ENCODE measurements around the gene SEC63. TPM values are rescaled to one million over a fixed set of nuclear protein-coding genes. Genes with fewer than 3 reads are reported as not detected.

SEC63 gene
- total RNA-seq, 4 donors from 2014 or later, result 28.1 to 42.6 (median 32.9) TPM

DNA sequence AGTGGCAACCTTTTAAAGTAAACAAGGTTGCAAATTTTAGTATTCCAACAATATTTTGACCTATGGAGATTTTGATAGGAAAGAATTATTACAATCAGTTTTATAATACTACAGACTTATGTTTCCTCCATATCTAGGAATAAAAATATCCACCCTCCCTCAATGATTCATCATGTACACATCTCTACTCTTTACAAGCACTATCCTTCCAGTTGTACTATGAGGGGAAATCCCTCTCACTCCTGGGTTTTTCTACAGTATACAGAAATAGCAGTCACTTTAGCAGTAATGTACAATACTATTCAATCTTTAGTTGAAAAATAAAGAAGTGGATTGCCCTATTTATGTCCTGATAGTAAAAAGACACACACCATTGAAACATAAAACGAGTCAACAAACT is 87.6 kb downstream of the SEC63 start:
- WGBS, 2 donors (ENCODE audit: low coverage in 1 of 2), result 74% methylated on average over 1 of the region's 1 CpG; no CpG with 5 or more reads in 1 of the 2 donors
- TF ChIP-seq CTCF (IDR thresholded peaks at IDR 0.05) (no peak), POLR2A (IDR thresholded peaks at IDR 0.05) (no peak), POLR2AphosphoS5 (IDR thresholded peaks at IDR 0.05) (no peak), EP300 (IDR thresholded peaks at IDR 0.05) (no peak)
- no peaks in the 10 kb centered on the region for H3K4me1 ChIP-seq
- H3K27me3 ChIP-seq, result no peaks in the 10 kb centered on the region
- peaks cover 3 to 57% of the 10 kb centered on the region in 2 donors for H3K36me3 ChIP-seq
- H3K9me3 ChIP-seq, result no peaks in the 10 kb centered on the region
- no peak for ATAC-seq
- no peak overlapping the region for H3K4me3 ChIP-seq
- no peak overlapping the region for H3K27ac ChIP-seq

GRCh38 chr6:107869871-107870270 is 88.1 kb downstream of the SEC63 start:
- WGBS, 2 donors (ENCODE audit: low coverage in 1 of 2), result 0% methylated on average over 1 of the region's 1 CpG
- Histone ChIP-seq H3K27me3 (no peaks in the 10 kb centered on the region), H3K27ac (no peak overlapping the region), H3K36me3 (peaks cover 3 to 52% of the 10 kb centered on the region in 2 donors), H3K4me1 (no peaks in the 10 kb centered on the region), H3K4me3 (no peak overlapping the region), H3K9me3 (no peaks in the 10 kb centered on the region)
- no peak for ATAC-seq
- no peak for TF ChIP-seq POLR2AphosphoS5 (IDR thresholded peaks at IDR 0.05)
- no peak for TF ChIP-seq CTCF (IDR thresholded peaks at IDR 0.05)
- no peak for TF ChIP-seq EP300 (IDR thresholded peaks at IDR 0.05)
- TF ChIP-seq POLR2A (IDR thresholded peaks at IDR 0.05), result no peak

- TF ChIP-seq POLR2AphosphoS5 (IDR thresholded peaks at IDR 0.05) (no peak), POLR2A (IDR thresholded peaks at IDR 0.05) (no peak), EP300 (IDR thresholded peaks at IDR 0.05) (no peak), CTCF (IDR thresholded peaks at IDR 0.05) (no peak)
- no peaks in the 10 kb centered on the region for H3K27me3 ChIP-seq
- no peak for ATAC-seq
- no peak overlapping the region for H3K27ac ChIP-seq
- H3K4me3 ChIP-seq, result no peak overlapping the region
- peaks cover 3 to 47% of the 10 kb centered on the region in 2 donors for H3K36me3 ChIP-seq
- 35 to 36% methylated on average over 3 of the region's 3 CpGs for WGBS, 2 donors (ENCODE audit: low coverage in 1 of 2)
- no peaks in the 10 kb centered on the region for H3K4me1 ChIP-seq
- no peaks in the 10 kb centered on the region for H3K9me3 ChIP-seq
These were observed 89.0 kb downstream of the SEC63 start for GRCh38 chr6:107868867-107869611.

DNA sequence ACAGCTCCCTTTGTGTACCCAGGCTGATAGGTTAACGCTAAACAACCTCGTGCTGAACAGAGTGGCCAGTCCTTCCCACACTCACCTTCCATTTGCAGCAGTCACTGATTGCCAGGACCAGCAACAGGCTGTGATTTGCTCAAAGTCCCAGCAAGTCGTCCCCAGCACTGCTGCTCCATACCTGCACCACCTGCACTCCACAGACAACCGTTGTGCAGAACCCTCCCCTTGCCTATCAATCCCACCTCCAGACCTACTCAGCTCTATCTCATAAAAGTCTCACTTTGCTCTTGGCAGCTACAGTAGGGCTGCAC is 90.7 kb downstream of the SEC63 start:
- Histone ChIP-seq H3K27ac (no peak overlapping the region), H3K4me3 (no peak overlapping the region), H3K36me3 (peaks cover 0 to 40% of the 10 kb centered on the region in 2 donors), H3K27me3 (no peaks in the 10 kb centered on the region), H3K4me1 (no peaks in the 10 kb centered on the region), H3K9me3 (no peaks in the 10 kb centered on the region)
- no peak for TF ChIP-seq POLR2A (IDR thresholded peaks at IDR 0.05)
- TF ChIP-seq CTCF (IDR thresholded peaks at IDR 0.05), result no peak
- TF ChIP-seq EP300 (IDR thresholded peaks at IDR 0.05), result no peak
- TF ChIP-seq POLR2AphosphoS5 (IDR thresholded peaks at IDR 0.05), result no peak
- ATAC-seq, result no peak
- WGBS, 2 donors (ENCODE audit: low coverage in 1 of 2), result 18 to 24% methylated on average over 2 to 3 of the region's 4 CpGs

- 36 to 48% methylated on average over 7 to 10 of the region's 11 CpGs for WGBS, 2 donors (ENCODE audit: low coverage in 1 of 2)
- no peaks in the 10 kb centered on the region for H3K9me3 ChIP-seq
- H3K4me3 ChIP-seq, result no peak overlapping the region
- no peak overlapping the region for H3K27ac ChIP-seq
- no peaks in the 10 kb centered on the region for H3K4me1 ChIP-seq
- TF ChIP-seq POLR2A (IDR thresholded peaks at IDR 0.05), result no peak
- peak in 3 of 4 experiments; percentile 8 to 39 (median 25) for TF ChIP-seq CTCF (IDR thresholded peaks at IDR 0.05)
- no peak for ATAC-seq
- no peaks in the 10 kb centered on the region for H3K27me3 ChIP-seq
- peaks cover 0 to 35% of the 10 kb centered on the region in 2 donors for H3K36me3 ChIP-seq
These were observed 91.3 kb downstream of the SEC63 start for GRCh38 chr6:107866606-107867301.
